ENCODE measurements around the gene GNL3.

DNA sequence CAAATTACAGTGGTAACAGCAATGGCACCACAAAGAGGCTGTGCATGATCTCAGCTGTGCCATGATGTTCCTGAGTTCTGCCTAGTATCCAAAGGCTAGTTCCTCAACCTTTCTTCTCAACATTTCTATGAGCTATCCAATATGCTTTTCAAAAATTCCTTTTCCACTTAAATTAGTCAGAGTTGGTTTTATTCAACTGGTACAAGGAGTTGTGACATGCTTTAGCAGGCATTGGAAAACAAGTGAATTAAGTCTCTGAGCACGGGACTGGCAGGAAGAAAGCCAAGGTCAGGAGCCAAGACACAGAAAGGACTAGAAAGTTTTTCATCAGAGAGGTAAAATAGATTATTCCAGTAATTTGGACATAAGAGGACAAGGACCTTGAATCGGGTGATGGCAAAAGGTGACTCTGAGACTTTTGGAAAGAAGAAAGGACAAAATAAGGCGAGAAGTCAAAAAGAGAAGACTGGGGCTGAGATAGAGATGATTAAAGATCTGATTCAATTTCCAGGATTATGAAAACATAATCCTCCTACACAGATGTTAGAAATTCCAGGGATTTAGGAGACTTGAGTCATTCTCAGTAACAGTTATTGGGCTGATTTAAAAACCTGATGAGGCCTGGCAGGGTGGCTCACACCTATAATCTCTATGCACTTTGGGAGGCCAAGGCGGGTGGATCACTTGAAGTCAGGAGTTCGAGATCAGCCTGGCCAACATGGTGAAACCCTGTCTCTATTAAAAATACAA lies 36.2 kb upstream of the GNL3 start:
- no peak for TF ChIP-seq POLR2A (IDR thresholded peaks at IDR 0.05)
- TF ChIP-seq, protein P1, sequence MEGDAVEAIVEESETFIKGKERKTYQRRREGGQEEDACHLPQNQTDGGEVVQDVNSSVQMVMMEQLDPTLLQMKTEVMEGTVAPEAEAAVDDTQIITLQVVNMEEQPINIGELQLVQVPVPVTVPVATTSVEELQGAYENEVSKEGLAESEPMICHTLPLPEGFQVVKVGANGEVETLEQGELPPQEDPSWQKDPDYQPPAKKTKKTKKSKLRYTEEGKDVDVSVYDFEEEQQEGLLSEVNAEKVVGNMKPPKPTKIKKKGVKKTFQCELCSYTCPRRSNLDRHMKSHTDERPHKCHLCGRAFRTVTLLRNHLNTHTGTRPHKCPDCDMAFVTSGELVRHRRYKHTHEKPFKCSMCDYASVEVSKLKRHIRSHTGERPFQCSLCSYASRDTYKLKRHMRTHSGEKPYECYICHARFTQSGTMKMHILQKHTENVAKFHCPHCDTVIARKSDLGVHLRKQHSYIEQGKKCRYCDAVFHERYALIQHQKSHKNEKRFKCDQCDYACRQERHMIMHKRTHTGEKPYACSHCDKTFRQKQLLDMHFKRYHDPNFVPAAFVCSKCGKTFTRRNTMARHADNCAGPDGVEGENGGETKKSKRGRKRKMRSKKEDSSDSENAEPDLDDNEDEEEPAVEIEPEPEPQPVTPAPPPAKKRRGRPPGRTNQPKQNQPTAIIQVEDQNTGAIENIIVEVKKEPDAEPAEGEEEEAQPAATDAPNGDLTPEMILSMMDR (IDR thresholded peaks at IDR 0.05) = no peak

All from adrenal gland (tissue), 5 donors.